Measurements from ENCODE around the gene PORCN. TPM values are rescaled to one million over a fixed set of nuclear protein-coding genes. Genes with fewer than 3 reads are reported as not detected.

PORCN gene
- total and polyA plus RNA-seq, 9 of the 15 experiments (the other 6 are each of a cell fraction or from before 2014, with no cell fraction given) = 0.34 to 5.1 (median 2.8) TPM

GRCh38 chrX:48468693-48469691 is 39.8 kb upstream of the PORCN start (continued):
- no peak for TF ChIP-seq NFIX (CRISPR knock-in tag; IDR thresholded peaks at IDR 0.05; ENCODE audit: low read depth)
- TF ChIP-seq ATF3 (IDR thresholded peaks at IDR 0.05) = no peak
- TF ChIP-seq ATF3 (CRISPR knock-in tag; conservative IDR thresholded peaks at IDR 0.05) = no peak
- no peak for TF ChIP-seq TAL1 (IDR thresholded peaks at IDR 0.05)
- no peak for TF ChIP-seq DEAF1 (CRISPR knock-in tag; IDR thresholded peaks at IDR 0.05)
- TF ChIP-seq ZNF324 (CRISPR knock-in tag; IDR thresholded peaks at IDR 0.05) = no peak
- 0 out of 4 replicates have a peak, but pooled peaks of 1 of the 2 experiments have one; percentile 50 for TF ChIP-seq ARNT (IDR thresholded peaks at IDR 0.05)
- TF ChIP-seq NKRF (IDR thresholded peaks at IDR 0.05; ENCODE audit: borderline replicate concordance) = peak; percentile 16; the same call in 1 of the 2 replicates
- no peak for TF ChIP-seq CLOCK (CRISPR knock-in tag; IDR thresholded peaks at IDR 0.05; ENCODE audit: borderline replicate concordance)
- TF ChIP-seq CTCF (IDR thresholded peaks at IDR 0.05 in 2 of 3, conservative IDR thresholded peaks at IDR 0.05 in 1 of 3; ENCODE audit: insufficient read depth in 2 of 3, low read depth in 1 of 3, low read length in 3 of 3) = peak; percentile 48 to 68 (median 68)
- no peak for TF ChIP-seq ZNF277 (CRISPR knock-in tag; IDR thresholded peaks at IDR 0.05; ENCODE audit: borderline replicate concordance)
- no peak for TF ChIP-seq OTX1 (CRISPR knock-in tag; IDR thresholded peaks at IDR 0.05)
- no peak for TF ChIP-seq BCOR (IDR thresholded peaks at IDR 0.05)
- no peak for TF ChIP-seq CBX8 (IDR thresholded peaks at IDR 0.05; ENCODE audit: borderline replicate concordance, extremely low read depth, low read depth, low read length, poor library complexity, severe bottlenecking)
- no peak for TF ChIP-seq ZNF184 (CRISPR knock-in tag; IDR thresholded peaks at IDR 0.05)
